MM.1S (cell line): ENCODE data around the gene APBA1.

Experiments used
- EZH2 ChIP-seq: fragments of 300-600 bp; sonication (generic); optimal IDR thresholded peaks from 2 replicates; pipeline ENCODE3; 2017; ENCODE audit warnings: low read depth, mild to moderate bottlenecking, antibody characterized with exemption, low read length, mixed read lengths
- EZH2phosphoT487 ChIP-seq: fragments of 300-600 bp; sonication (generic); IDR thresholded peaks from 2 replicates; pipeline ENCODE4 v1.6.1; 2018; ENCODE audit warnings: antibody characterized with exemption, low read length
- TF ChIP-seq, protein P1 (sequence below): fragments of 300-600 bp; sonication (generic); IDR thresholded peaks from 2 replicates; pipeline ENCODE4 v1.5.1; 2016; ENCODE audit warnings: antibody characterized with exemption, low read length, mixed read lengths

DNA sequence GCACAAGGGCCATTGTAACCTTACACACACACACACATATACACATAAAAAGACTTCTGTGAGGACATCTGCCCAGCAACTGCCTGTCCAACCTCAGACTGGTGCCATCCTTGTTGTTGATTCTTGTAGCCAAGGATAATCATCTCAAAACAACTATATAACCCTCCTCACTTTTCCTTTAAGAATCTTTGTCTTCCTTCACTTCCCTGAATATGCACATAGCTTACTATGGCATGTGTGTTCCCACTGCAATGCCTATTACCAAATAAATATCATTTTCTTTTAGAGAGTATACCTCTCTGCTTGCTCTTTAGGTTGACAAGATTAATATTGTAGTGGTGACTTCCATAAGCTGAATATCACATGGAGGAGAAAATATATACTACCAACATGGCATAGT is 55.2 kb downstream of the APBA1 start:
- TF ChIP-seq EZH2phosphoT487 (no peak), EZH2 (no peak)
- TF ChIP-seq, protein P1, sequence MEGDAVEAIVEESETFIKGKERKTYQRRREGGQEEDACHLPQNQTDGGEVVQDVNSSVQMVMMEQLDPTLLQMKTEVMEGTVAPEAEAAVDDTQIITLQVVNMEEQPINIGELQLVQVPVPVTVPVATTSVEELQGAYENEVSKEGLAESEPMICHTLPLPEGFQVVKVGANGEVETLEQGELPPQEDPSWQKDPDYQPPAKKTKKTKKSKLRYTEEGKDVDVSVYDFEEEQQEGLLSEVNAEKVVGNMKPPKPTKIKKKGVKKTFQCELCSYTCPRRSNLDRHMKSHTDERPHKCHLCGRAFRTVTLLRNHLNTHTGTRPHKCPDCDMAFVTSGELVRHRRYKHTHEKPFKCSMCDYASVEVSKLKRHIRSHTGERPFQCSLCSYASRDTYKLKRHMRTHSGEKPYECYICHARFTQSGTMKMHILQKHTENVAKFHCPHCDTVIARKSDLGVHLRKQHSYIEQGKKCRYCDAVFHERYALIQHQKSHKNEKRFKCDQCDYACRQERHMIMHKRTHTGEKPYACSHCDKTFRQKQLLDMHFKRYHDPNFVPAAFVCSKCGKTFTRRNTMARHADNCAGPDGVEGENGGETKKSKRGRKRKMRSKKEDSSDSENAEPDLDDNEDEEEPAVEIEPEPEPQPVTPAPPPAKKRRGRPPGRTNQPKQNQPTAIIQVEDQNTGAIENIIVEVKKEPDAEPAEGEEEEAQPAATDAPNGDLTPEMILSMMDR: no peak
